GM12801 (cell line): ENCODE results near the gene RSL1D1.

Experiments used
- TF ChIP-seq, protein P1 (sequence below): IDR thresholded peaks from one replicate; pipeline ENCODE4 v1.5.1; 2011; ENCODE audit warnings: control low read depth; ENCODE audit not compliant: insufficient read length; ENCODE audit errors: extremely low read depth

The RSL1D1 gene

DNA sequence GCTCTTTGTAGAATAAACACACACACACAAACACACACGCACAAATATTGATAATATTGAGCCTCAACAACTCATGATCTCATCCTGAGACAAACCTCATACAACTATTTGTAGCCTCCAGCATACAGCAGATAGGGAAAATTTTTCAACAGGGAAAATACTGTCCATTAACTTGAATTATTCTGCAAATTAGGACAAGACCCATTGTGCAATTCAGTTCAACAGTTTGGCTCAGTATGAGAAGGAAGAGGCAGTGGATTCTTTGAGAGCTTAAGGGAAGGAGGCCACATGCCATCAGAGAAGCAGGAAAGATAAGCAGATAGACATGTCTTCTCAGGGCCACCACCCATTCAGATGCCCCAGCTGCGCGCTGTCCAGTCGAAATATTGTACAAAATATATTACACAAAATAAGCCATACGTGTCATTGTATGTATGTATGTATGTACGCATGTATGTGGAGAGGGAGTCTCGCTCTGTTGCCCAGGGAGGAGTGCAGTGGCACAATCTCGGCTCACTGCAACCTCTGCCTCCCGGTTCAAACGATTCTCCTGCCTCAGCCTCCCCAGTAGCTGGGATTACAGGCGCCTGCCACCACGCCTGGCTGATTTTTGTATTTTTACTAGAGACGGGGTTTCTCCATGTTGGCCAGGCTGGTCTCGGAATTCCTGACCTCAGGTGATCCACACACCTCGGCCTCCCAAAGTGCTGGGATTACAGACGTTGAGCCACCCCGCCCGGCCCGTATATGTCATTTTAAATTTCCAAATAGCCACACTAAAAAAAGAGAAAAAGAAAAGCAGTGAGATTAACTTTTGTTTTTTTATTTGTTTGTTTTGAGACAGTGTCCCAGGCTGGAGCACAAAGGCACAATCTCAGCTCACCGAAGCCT, 56.1 kb downstream of the RSL1D1 start:
- TF ChIP-seq, protein P1, sequence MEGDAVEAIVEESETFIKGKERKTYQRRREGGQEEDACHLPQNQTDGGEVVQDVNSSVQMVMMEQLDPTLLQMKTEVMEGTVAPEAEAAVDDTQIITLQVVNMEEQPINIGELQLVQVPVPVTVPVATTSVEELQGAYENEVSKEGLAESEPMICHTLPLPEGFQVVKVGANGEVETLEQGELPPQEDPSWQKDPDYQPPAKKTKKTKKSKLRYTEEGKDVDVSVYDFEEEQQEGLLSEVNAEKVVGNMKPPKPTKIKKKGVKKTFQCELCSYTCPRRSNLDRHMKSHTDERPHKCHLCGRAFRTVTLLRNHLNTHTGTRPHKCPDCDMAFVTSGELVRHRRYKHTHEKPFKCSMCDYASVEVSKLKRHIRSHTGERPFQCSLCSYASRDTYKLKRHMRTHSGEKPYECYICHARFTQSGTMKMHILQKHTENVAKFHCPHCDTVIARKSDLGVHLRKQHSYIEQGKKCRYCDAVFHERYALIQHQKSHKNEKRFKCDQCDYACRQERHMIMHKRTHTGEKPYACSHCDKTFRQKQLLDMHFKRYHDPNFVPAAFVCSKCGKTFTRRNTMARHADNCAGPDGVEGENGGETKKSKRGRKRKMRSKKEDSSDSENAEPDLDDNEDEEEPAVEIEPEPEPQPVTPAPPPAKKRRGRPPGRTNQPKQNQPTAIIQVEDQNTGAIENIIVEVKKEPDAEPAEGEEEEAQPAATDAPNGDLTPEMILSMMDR: no peak

DNA sequence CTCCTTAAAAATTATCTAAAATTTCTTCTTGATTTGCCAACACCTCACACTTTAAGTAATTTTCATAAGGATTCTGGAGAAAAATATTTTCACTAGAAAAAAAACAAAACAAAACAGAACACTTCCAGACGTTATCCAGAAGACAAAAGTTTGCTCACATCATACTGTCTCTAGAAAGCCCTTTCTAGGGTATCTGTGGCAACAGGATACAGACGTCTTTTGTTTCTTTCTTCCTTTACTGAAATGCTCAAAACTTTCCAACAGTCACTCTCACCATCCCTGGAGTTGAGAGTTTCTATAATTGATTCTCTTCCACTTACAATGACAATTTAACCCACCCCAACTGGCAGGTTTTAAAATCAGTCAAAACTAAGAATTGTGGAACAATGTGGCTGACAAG, 56.9 kb downstream of the RSL1D1 start:
- TF ChIP-seq, protein P1: no peak

DNA sequence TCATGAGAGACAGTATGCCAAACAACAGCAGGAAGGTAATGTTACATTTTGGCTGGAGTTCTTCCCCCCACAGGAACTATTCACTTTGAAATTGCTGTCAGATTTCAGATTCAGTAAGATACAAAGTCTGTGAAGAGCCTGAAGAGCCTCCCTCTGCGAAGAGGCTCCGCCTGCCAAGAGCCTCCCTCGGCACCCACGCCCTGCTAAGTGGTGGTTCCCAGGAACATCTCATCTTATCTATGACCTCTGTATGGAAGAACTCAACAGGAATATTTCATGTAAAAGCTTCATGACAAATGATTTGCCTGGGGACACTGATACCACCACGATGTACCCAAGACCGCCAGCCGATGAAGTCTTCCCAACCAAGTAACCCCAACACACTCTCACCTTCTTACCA, 57.5 kb downstream of the RSL1D1 start:
- TF ChIP-seq, protein P1: no peak

DNA sequence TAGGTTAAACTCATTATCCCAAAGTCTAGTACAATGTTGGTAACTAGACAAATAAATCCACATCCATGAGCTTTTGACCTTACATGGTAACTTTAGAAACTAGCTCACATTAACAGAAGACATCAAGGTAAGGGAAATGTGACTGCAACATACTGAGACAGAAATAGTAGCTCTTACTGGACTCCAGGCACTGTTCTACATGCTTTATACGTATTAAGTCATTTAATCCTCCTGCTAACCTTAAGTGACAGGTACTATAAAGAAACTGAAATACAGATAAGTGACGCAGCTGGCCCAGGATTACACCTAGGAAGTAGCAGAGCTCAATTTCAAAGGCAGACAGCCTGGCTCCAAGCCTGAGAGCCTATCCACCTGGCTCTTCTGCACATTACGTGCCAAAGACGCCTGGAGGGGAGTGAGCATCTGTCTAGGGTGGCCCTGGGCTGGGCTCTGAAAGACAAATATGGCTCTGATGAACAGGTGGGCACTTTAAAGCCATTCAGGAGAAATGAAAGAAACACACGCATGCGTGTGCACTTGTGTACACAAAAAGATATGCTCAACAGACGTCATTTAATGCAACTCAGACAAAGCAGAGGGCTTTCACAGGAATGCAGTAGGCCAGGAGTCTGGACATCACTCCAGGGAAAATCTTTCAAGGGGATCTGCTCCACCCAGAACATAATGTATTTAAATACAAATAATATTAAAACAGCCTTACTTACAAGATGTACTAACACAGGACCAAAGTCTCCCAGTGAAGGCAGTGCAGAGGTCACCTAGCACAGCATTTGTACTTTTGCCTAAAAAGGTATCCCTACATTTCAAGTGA, 58.7 kb downstream of the RSL1D1 start:
- TF ChIP-seq, protein P1: no peak

DNA sequence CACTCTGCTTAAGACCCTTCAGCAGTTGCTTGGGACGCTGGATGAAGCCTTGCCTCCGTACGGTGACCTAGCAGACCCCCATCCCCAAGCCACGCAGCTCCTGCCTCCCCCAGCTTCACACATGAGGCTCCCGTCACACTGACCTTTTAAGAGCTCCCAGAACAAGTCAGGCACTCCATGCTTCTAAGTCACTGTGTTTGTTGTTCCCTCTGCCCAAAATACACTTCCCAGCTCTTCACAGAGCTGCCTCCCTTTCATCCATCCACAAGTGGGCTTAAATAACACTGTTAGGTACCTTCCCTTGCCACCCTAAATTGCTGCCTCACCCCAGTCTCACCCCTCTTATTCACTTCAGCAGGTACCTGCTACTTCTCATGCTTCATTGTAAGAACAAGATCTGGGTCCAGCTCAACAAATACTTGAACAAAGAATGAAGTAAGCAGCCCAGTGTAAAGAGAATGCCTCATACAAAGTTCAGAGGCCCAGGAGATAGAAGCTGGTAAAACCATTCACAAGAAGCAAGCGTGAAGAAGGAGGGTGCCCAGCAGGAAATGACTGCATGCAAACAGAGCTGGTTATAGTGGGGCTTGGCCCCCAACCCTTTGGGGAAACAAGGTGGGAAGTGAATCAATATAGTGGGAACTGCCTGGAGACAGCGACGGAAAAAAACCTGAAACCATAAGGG, 60.1 kb downstream of the RSL1D1 start:
- TF ChIP-seq, protein P1: no peak

DNA sequence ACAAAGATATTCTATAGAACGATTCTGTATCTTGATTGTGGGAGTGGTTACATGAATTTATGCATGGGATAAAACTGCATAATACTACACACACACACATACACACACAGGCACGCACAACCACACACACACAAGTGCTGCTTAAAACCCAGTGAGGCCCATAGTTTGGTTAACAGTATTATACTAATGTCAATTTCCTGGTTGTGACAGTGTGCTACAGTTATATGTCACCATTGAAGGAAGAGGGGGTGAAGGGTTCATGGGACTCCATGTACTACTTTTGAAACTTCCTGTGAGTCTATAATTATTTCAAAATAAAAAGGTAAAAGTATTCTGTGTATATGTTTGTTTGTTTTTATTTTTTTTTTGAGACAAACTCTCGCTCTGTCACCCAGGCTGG, 62.4 kb downstream of the RSL1D1 start:
- TF ChIP-seq, protein P1: no peak

DNA sequence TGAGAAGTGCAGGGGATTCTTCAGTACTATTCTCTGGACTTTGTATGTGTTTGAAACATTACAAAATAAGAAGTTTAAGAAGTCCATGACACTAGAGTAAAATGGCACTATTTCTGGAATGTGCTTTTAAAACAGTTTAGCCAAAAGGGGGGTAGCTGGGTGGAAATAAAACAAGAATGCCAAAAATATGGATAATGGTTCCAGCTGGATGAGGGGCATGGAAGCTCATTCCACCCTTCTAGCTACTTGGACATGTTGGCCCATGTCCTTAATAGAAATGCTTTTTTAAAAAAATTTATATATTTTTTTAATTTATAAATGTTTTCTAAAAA, 67.3 kb downstream of the RSL1D1 start:
- TF ChIP-seq, protein P1: no peak
